ENCODE measurements around the gene CEP104. TPM values are rescaled to one million over a fixed set of nuclear protein-coding genes. Genes with fewer than 3 reads are reported as not detected.

CEP104 gene
- total RNA-seq, 1 experiment from 2014 or later: 34.5 TPM

GRCh38 chr1:3820316-3820715, 36.7 kb downstream of the CEP104 start:
- no CpG with 5 or more reads among the region's 8 CpGs for WGBS (ENCODE audit: extremely low coverage, insufficient read length, low lambda C conversion rate)
- Histone ChIP-seq H2BK120ac (ENCODE audit: low read depth, low read length, poor library complexity, severe bottlenecking) (no peak overlapping the region), H3K18ac (ENCODE audit: insufficient read length, low read depth, low read length) (no peak overlapping the region), H3K9me3 (ENCODE audit: control insufficient read depth, low read depth, low read length) (no peaks in the 10 kb centered on the region), H3K56ac (ENCODE audit: insufficient read length, low read depth, low read length) (no peak overlapping the region), H4K5ac (ENCODE audit: insufficient read length, low read depth, low read length) (no peak overlapping the region), H4K8ac (replicated peaks; ENCODE audit: insufficient read length, low read depth, low read length) (no peak overlapping the region), H3K79me2 (ENCODE audit: insufficient read depth, low read length) (no peaks in the 10 kb centered on the region), H3K14ac (ENCODE audit: insufficient read depth, low read length) (no peak overlapping the region), H2BK20ac (ENCODE audit: low read depth, low read length, poor library complexity, severe bottlenecking) (no peak overlapping the region), H2BK12ac (ENCODE audit: insufficient read length, low read depth, low read length) (no peak overlapping the region), H4K20me1 (ENCODE audit: control insufficient read depth, insufficient read depth, insufficient read length) (no peaks in the 10 kb centered on the region), H3K9ac (ENCODE audit: extremely low read depth, insufficient read length, low read length) (no peak overlapping the region), H3K27ac (ENCODE audit: insufficient read length, low read depth, low read length) (no peak overlapping the region), H3K4me2 (ENCODE audit: insufficient read depth, insufficient read length, low read length) (no peak overlapping the region), H3K23me2 (ENCODE audit: insufficient read length, low read depth, low read length, poor library complexity, severe bottlenecking) (no peaks in the 10 kb centered on the region), H3K27me3 (ENCODE audit: insufficient read depth, low read length) (no peaks in the 10 kb centered on the region), H3K4ac (ENCODE audit: low read depth, low read length) (no peak overlapping the region), H3T11ph (ENCODE audit: low read length) (no peak overlapping the region), H3K23ac (ENCODE audit: insufficient read length, low read depth, low read length) (no peak overlapping the region), H2AK5ac (ENCODE audit: insufficient read length, low read length) (no peak overlapping the region), H4K91ac (ENCODE audit: insufficient read length, low read depth, low read length) (no peak overlapping the region), H3K79me1 (ENCODE audit: insufficient read depth, low read depth, low read length, poor library complexity, severe bottlenecking) (no peaks in the 10 kb centered on the region), H2BK5ac (ENCODE audit: insufficient read length, low read length) (no peak overlapping the region), H2AFZ (ENCODE audit: low read length) (no peak overlapping the region), H2BK15ac (ENCODE audit: low read depth, low read length) (no peak overlapping the region), H3K4me1 (ENCODE audit: insufficient read depth, low read length) (no peaks in the 10 kb centered on the region)
- no peak for DNase-seq
- Mint-ChIP-seq H3K27me3 (ENCODE audit: low read depth) (no peaks in the 10 kb centered on the region; the same call in 1 of the 2 replicates), H3K27ac (no peak overlapping the region; a peak in 1 of 7 replicates), H3K4me3 (no peak overlapping the region), H3K4me1 (0 out of 4 replicates have a peak, but pooled peaks cover 0 to 2% of the 10 kb centered on the region in 2 experiments), H3K36me3 (ENCODE audit: insufficient read depth in 1 of 3, low read depth in 3 of 3) (peaks cover 4 to 28% (median 11%) of the 10 kb centered on the region in 3 experiments; a peak in 6 of 7 replicates), H3K9me3 (no peaks in the 10 kb centered on the region)
- no peak for TF ChIP-seq CTCF (conservative IDR thresholded peaks at IDR 0.05)

Data from H9 (cell line).